ENCODE data around the gene ADD1. TPM values are rescaled to one million over a fixed set of nuclear protein-coding genes. Genes with fewer than 3 reads are reported as not detected.
A peak's percentile ranks its signal among the peaks of the same experiment; 100 is the strongest.

ADD1 gene
- total RNA-seq, 2 experiments from 2014 or later = 153 TPM

DNA sequence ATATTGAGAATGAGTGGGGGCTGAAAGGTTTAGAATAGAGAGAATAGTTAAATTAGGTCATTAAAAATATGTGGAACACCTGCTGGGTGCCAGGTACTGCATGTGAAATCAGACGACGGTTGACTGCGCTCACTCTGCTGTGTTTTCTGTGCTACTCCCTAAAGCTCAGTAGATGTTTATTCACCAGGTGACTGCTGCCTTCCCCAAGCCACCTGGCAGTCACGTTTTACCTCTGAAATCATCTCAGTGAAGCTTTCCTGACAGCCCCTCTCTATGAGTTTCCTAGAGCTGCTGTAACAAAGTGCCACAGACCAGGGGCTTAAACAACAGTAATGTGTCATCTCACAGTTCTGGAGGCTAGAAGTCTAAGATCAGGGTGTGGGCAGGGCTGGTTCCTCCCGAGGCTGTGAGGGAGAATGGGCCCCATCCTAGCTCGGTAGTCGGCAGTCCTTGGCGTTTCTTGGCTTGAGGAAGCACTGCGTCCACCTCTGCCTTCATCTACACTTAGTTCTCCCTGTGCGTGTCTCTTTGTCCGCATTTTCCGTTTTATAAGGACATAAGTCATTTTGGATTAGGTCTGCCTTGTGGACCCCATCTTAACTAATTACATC lies 25.3 kb downstream of the ADD1 start:
- H3K27me3 Mint-ChIP-seq = no peaks in the 10 kb centered on the region
- peak overlapping the region; percentile 30 for H3K27ac Mint-ChIP-seq
- DNase-seq = no peak
- no peak overlapping the region for H3K4me3 Mint-ChIP-seq
- H3K9me3 Mint-ChIP-seq = no peaks in the 10 kb centered on the region
- Histone ChIP-seq H3K4me3 (ENCODE audit: low read length) (no peak overlapping the region), H3K27me3 (ENCODE audit: control insufficient read depth in 1 of 2, insufficient read depth in 2 of 2, low read length in 2 of 2) (no peaks in the 10 kb centered on the region), H3K9me3 (ENCODE audit: control insufficient read depth in 1 of 2, insufficient read depth in 1 of 2, low read length in 2 of 2) (no peaks in the 10 kb centered on the region), H3K27ac (ENCODE audit: low read depth in 1 of 2, low read length in 2 of 2) (no peak overlapping the region), H3K36me3 (ENCODE audit: insufficient read depth, low read length) (peaks cover 19% of the 10 kb centered on the region), H3K4me1 (ENCODE audit: insufficient read depth, low read length) (peaks cover 40% of the 10 kb centered on the region)
- H3K36me3 Mint-ChIP-seq (ENCODE audit: low read depth) = peaks cover 19% of the 10 kb centered on the region
- ATAC-seq (ENCODE audit: poor library complexity) = no peak
- ChIA-PET CTCF (no interaction called here), POLR2A (no interaction called here)
- peaks cover 82% of the 10 kb centered on the region for H3K4me1 Mint-ChIP-seq (ENCODE audit: low read depth)
- intact Hi-C loops (cut with DNase I, micrococcal nuclease) = no loop called here
- TF ChIP-seq, protein P1, sequence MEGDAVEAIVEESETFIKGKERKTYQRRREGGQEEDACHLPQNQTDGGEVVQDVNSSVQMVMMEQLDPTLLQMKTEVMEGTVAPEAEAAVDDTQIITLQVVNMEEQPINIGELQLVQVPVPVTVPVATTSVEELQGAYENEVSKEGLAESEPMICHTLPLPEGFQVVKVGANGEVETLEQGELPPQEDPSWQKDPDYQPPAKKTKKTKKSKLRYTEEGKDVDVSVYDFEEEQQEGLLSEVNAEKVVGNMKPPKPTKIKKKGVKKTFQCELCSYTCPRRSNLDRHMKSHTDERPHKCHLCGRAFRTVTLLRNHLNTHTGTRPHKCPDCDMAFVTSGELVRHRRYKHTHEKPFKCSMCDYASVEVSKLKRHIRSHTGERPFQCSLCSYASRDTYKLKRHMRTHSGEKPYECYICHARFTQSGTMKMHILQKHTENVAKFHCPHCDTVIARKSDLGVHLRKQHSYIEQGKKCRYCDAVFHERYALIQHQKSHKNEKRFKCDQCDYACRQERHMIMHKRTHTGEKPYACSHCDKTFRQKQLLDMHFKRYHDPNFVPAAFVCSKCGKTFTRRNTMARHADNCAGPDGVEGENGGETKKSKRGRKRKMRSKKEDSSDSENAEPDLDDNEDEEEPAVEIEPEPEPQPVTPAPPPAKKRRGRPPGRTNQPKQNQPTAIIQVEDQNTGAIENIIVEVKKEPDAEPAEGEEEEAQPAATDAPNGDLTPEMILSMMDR (IDR thresholded peaks at IDR 0.05) = no peak

DNA sequence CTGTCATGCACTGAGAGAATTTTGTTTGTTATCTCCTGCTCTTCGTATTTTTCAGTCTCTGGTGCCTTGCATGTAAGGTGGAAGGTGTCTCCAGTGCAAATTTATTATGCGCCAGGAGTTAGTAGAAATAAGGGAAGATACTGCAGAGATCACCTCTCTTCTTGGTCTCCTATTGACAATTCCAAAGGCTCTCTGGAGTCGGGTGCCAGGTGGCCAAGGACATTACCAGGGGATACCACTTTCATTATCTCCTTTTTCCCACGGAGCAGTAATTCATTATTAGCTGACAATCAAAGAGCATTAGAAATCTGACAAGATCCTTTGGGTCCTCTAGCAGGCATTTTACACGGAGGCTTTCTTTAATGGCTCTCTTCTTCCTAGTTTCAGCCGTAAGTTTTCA lies 26.0 kb downstream of the ADD1 start:
- ATAC-seq (ENCODE audit: poor library complexity) (no peak), DNase-seq (no peak)
- Mint-ChIP-seq H3K27ac (peak overlapping the region; percentile 57), H3K4me3 (no peak overlapping the region), H3K4me1 (ENCODE audit: low read depth) (peaks cover 82% of the 10 kb centered on the region), H3K27me3 (no peaks in the 10 kb centered on the region), H3K9me3 (no peaks in the 10 kb centered on the region), H3K36me3 (ENCODE audit: low read depth) (peaks cover 19% of the 10 kb centered on the region)
- ChIA-PET CTCF (no interaction called here), POLR2A (interaction anchor here (3.5 kb wide), 1 partner anchor 8 kb away, joined by 12 read pairs; no protein-coding TSS in a partner anchor)
- no peak overlapping the region for H3K27ac ChIP-seq (ENCODE audit: low read depth in 1 of 2, low read length in 2 of 2)
- no peaks in the 10 kb centered on the region for H3K9me3 ChIP-seq (ENCODE audit: control insufficient read depth in 1 of 2, insufficient read depth in 1 of 2, low read length in 2 of 2)
- H3K4me3 ChIP-seq (ENCODE audit: low read length) = no peak overlapping the region
- TF ChIP-seq, protein P1 (IDR thresholded peaks at IDR 0.05) = no peak
- H3K36me3 ChIP-seq (ENCODE audit: insufficient read depth, low read length) = peaks cover 19% of the 10 kb centered on the region
- peaks cover 34% of the 10 kb centered on the region for H3K4me1 ChIP-seq (ENCODE audit: insufficient read depth, low read length)
- intact Hi-C loops (cut with DNase I, micrococcal nuclease) = loop anchor here in 1 of 2 experiments (5.0 kb wide), 1 partner anchor 107 kb away; no protein-coding TSS in a partner anchor
- H3K27me3 ChIP-seq (ENCODE audit: control insufficient read depth in 1 of 2, insufficient read depth in 2 of 2, low read length in 2 of 2) = no peaks in the 10 kb centered on the region

DNA sequence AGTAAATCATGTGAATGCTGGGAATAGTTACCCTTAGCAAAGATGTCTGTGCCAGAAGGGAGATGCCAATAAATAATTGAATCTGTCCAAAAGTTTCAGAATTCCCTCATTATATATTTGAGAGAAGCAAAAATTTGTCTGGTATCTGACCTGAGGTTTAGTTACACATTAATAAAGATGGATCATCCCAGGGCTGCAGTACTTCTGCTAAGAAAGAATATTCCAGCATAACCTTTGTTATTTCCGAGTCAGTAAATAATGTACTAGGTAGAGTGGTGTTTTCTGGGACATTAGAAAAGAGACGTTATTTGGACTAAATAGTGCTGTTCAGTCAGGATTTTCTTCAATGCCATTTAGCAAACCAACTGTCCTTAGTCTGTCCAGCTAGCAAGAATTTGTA lies 26.4 kb downstream of the ADD1 start:
- H3K4me3 Mint-ChIP-seq = no peak overlapping the region
- Histone ChIP-seq H3K4me3 (ENCODE audit: low read length) (no peak overlapping the region), H3K4me1 (ENCODE audit: insufficient read depth, low read length) (peaks cover 36% of the 10 kb centered on the region), H3K27ac (ENCODE audit: low read depth in 1 of 2, low read length in 2 of 2) (no peak overlapping the region), H3K9me3 (ENCODE audit: control insufficient read depth in 1 of 2, insufficient read depth in 1 of 2, low read length in 2 of 2) (no peaks in the 10 kb centered on the region), H3K36me3 (ENCODE audit: insufficient read depth, low read length) (peaks cover 19% of the 10 kb centered on the region), H3K27me3 (ENCODE audit: control insufficient read depth in 1 of 2, insufficient read depth in 2 of 2, low read length in 2 of 2) (no peaks in the 10 kb centered on the region)
- H3K9me3 Mint-ChIP-seq = no peaks in the 10 kb centered on the region
- peaks cover 78% of the 10 kb centered on the region for H3K4me1 Mint-ChIP-seq (ENCODE audit: low read depth)
- H3K36me3 Mint-ChIP-seq (ENCODE audit: low read depth) = peaks cover 20% of the 10 kb centered on the region
- H3K27me3 Mint-ChIP-seq = no peaks in the 10 kb centered on the region
- no peak for ATAC-seq (ENCODE audit: poor library complexity)
- TF ChIP-seq, protein P1 (IDR thresholded peaks at IDR 0.05) = no peak
- ChIA-PET CTCF (no interaction called here), POLR2A (interaction anchor here (3.5 kb wide), 1 partner anchor 8 kb away, joined by 12 read pairs; no protein-coding TSS in a partner anchor)
- intact Hi-C loops (cut with DNase I, micrococcal nuclease) = loop anchor here in 1 of 2 experiments (5.0 kb wide), 1 partner anchor 108 kb away; no protein-coding TSS in a partner anchor
- DNase-seq = no peak
- H3K27ac Mint-ChIP-seq = peak overlapping the region; percentile 57

Measured in CD4-positive, alpha-beta T cell (primary cell).